ENCODE measurements around the gene TMOD1.

GRCh38 chr9:97473717-97474116 is 27.7 kb upstream of the TMOD1 start:
- TF ChIP-seq ZNF317 (CRISPR knock-in tag; IDR thresholded peaks at IDR 0.05; ENCODE audit: borderline replicate concordance, low read depth) (no peak), CTCF (IDR thresholded peaks at IDR 0.05) (no peak), TCF7 (CRISPR knock-in tag; IDR thresholded peaks at IDR 0.05; ENCODE audit: low read depth) (no peak)

All from WTC11 (cell line).